Measurements from ENCODE around the gene TCF21.

DNA sequence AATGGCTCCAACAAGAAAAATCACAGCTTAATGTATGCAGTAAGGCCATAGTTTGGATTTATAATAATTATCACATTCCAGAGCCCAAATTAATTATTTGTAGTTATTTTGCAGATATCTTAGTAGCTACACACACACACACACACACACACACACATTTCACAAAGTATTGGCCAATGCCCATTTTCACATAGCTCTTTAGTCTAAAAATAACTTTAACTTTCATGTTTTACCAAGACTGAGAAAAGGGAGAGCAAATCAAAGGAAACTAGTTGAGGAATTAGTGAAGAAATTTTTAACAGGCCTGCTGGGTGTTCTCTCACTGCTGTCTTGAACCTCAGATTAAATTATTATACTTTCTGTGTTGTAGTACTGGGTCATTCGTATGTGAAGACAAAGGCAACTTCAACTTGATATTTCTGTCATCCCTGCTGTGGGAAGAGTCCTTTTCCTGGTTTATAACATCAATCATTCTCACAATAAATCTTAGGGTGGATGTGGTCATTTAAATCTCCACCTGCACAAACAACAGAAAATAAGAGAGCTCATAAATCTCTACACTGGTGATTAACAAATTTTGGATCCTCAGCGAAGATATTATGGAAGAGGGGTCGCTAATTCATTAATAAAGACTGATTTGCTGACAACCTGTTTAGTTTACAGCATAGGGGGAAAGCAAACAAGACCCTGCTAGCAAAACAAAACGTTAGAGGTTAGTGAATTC, 1.6 kb upstream of the TCF21 start:
- TF ChIP-seq, protein P1, sequence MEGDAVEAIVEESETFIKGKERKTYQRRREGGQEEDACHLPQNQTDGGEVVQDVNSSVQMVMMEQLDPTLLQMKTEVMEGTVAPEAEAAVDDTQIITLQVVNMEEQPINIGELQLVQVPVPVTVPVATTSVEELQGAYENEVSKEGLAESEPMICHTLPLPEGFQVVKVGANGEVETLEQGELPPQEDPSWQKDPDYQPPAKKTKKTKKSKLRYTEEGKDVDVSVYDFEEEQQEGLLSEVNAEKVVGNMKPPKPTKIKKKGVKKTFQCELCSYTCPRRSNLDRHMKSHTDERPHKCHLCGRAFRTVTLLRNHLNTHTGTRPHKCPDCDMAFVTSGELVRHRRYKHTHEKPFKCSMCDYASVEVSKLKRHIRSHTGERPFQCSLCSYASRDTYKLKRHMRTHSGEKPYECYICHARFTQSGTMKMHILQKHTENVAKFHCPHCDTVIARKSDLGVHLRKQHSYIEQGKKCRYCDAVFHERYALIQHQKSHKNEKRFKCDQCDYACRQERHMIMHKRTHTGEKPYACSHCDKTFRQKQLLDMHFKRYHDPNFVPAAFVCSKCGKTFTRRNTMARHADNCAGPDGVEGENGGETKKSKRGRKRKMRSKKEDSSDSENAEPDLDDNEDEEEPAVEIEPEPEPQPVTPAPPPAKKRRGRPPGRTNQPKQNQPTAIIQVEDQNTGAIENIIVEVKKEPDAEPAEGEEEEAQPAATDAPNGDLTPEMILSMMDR (IDR thresholded peaks at IDR 0.05), result no peak
- TF ChIP-seq POLR2A (IDR thresholded peaks at IDR 0.05), result no peak

Data from right lobe of liver (tissue), 4 donors.